ENCODE data around the gene EEPD1.

GRCh38 chr7:36198854-36199266, 45.8 kb downstream of the EEPD1 start:
- TF ChIP-seq CTCF (IDR thresholded peaks at IDR 0.05) (no peak), POLR2A (IDR thresholded peaks at IDR 0.05) (no peak)
